Measurements from ENCODE around the gene UCP1. TPM values are rescaled to one million over a fixed set of nuclear protein-coding genes. Genes with fewer than 3 reads are reported as not detected.

The UCP1 gene, protein sequence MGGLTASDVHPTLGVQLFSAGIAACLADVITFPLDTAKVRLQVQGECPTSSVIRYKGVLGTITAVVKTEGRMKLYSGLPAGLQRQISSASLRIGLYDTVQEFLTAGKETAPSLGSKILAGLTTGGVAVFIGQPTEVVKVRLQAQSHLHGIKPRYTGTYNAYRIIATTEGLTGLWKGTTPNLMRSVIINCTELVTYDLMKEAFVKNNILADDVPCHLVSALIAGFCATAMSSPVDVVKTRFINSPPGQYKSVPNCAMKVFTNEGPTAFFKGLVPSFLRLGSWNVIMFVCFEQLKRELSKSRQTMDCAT
- 0.07 TPM in 1 of 5 replicates, not detected in the others for total RNA-seq (2022; extraction: Qiagen RNA extraction)

GRCh38 chr4:140568507-140569306 is at the start of gene UCP1:
Gene UCP1, minus strand, starts transcription at chr4:140568961. Its CDS starts 232 bp downstream, at chr4:140568729.

DNA sequence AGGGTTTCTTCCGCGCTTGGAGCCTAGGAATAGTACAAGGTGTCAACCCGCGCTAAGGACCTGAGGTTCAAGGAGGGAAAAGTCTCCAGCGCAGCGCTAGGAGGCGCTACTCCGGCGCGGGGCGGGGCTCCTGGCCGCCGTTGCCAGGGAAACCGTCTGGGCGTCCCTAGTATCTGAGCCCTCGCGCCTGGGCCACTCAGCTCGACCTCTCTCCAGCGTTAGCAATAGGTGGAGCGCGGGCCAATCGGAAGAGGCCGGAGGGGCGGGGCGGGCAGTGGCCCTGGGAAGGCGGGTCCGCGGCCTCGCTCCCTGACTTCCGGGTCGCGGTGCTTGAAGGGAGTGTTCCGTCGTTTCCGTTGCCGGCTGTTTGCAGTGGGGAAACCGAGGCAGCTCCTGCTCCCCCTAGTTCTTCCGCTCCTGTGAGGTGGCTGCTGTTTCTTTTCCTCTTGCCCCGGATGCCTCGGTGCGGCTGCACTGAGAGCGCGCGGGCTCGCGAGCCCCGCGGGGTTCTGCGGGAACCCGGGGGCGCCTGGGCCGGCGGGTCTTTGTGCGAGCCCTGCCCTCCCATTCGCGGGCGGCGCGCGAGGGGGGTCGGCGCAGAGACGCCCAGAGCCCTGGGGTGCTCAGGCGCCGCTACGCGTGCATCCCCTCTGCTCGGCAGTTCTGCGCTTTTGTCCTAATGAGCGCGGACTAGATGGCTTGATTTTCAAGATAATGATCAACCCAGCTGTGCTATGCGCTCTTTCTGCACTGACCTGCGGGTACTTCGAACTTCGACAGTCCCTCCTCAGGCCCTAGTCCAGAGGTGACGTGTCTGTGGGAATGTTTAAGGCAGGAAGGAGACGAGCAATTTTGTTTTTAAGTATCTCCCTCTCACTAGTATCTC is 44.7 kb downstream of the UCP1 start, which contains the start of gene ELMOD2:
ELMOD2 (plus strand) TSS at position 312 of the 886 bp plus-strand sequence. CDS start 1,261 bp downstream, outside the sequence.

Other genes starting within 250 kb of the UCP1 start
- 26.3 to 35.1 TPM (median 33.0 TPM) in 5 replicates for gene SCOC, start 195.3 kb downstream of the UCP1 start, total RNA-seq (2022; extraction: Qiagen RNA extraction)
- 4.2 to 7.4 TPM (median 5.2 TPM) in 5 replicates for gene CLGN, start 141.3 kb downstream of the UCP1 start, total RNA-seq (2022; extraction: Qiagen RNA extraction)
- not detected in 5 replicates for gene MGAT4D, start 70.7 kb downstream of the UCP1 start, total RNA-seq (2022; extraction: Qiagen RNA extraction)
- 8.1 to 11.2 TPM (median 9.7 TPM) in 5 replicates for gene ELMOD2, start 44.8 kb downstream of the UCP1 start, total RNA-seq (2022; extraction: Qiagen RNA extraction)
- 6.5 to 8.3 TPM (median 7.5 TPM) in 5 replicates for gene TBC1D9, start 187.4 kb upstream of the UCP1 start, total RNA-seq (2022; extraction: Qiagen RNA extraction)